ENCODE measurements around the gene PASK. TPM values are rescaled to one million over a fixed set of nuclear protein-coding genes. Genes with fewer than 3 reads are reported as not detected.

The PASK gene
- total and polyA plus RNA-seq, 2 of the 4 experiments (the other 2 are of a cell fraction), result 4.1 TPM

DNA sequence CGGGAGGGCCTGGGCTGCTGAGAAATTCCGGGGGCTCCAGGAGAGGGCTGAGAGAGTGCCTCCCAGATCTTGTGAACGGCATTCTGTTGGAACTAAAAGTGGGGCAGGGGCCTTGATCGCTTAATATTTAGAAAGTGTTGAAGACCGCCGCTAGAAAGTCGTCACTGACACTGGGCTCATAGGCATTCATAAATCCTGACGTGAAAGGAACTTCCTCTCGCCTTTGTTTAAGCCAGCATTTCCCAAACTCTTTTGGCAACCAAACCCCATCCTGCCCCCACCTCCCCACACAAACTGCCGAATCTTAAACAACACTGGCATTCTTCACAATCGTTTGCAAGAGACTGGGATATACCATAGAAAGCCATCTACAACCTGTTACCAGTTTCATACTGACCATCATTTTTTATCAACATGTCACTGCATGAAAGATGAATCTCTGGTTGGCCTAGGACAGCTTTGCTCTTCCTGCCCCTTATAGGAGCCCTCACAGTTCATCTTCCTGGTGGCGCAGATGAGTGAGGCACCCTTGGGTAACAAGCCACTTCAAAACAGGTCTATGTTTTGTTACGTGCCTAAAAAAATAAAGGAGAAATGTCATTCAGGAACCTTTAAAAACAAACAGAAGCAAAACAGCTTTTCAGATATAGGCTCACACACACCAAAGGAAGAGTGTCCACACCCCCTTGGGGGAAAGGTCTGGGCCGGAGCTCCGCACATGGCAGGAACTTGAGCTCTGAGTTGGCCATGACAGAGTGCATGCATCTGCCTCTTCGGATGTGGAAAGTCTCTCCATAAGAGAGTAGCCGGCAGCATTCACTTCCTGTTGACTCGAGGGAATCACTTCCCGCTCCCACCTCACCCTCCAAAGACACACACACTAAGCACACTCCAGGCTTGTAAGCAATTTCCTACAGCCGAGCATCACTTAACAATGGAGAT lies 60.2 kb downstream of the PASK start:
- CTCF ChIA-PET, result no interaction called here
- H3K4me1 ChIP-seq (ENCODE audit: control insufficient read depth, insufficient read depth, low read length), result no peaks in the 10 kb centered on the region
- H4K5ac ChIP-seq (ENCODE audit: low read depth, low read length), result no peak overlapping the region
- no peak overlapping the region for H4K8ac ChIP-seq (ENCODE audit: low read depth in 2 of 2, low read length in 2 of 2)
- no peak for TF ChIP-seq RCOR1 (IDR thresholded peaks at IDR 0.05; ENCODE audit: insufficient replicate concordance, low read length)
- no peak for TF ChIP-seq MAFK (IDR thresholded peaks at IDR 0.05; ENCODE audit: low read depth, low read length)
- TF ChIP-seq CHD1 (IDR thresholded peaks at IDR 0.05; ENCODE audit: low read depth, low read length), result no peak
- TF ChIP-seq, protein P1, sequence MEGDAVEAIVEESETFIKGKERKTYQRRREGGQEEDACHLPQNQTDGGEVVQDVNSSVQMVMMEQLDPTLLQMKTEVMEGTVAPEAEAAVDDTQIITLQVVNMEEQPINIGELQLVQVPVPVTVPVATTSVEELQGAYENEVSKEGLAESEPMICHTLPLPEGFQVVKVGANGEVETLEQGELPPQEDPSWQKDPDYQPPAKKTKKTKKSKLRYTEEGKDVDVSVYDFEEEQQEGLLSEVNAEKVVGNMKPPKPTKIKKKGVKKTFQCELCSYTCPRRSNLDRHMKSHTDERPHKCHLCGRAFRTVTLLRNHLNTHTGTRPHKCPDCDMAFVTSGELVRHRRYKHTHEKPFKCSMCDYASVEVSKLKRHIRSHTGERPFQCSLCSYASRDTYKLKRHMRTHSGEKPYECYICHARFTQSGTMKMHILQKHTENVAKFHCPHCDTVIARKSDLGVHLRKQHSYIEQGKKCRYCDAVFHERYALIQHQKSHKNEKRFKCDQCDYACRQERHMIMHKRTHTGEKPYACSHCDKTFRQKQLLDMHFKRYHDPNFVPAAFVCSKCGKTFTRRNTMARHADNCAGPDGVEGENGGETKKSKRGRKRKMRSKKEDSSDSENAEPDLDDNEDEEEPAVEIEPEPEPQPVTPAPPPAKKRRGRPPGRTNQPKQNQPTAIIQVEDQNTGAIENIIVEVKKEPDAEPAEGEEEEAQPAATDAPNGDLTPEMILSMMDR (conservative IDR thresholded peaks at IDR 0.05; ENCODE audit: low read depth, low read length), result no peak
- no peak for TF ChIP-seq RAD21 (IDR thresholded peaks at IDR 0.05; ENCODE audit: low read length)
- TF ChIP-seq MAZ (IDR thresholded peaks at IDR 0.05; ENCODE audit: borderline replicate concordance, low read depth, low read length), result no peak
- TF ChIP-seq RFX5 (IDR thresholded peaks at IDR 0.05; ENCODE audit: low read depth, low read length), result no peak
- TF ChIP-seq BHLHE40 (IDR thresholded peaks at IDR 0.05; ENCODE audit: low read depth, low read length), result no peak
- no peak for TF ChIP-seq CEBPB (IDR thresholded peaks at IDR 0.05; ENCODE audit: low read depth, low read length)
- no peak for TF ChIP-seq MXI1 (IDR thresholded peaks at IDR 0.05; ENCODE audit: borderline replicate concordance, low read depth, low read length)
- TF ChIP-seq SMC3 (IDR thresholded peaks at IDR 0.05; ENCODE audit: low read depth, low read length), result no peak
- TF ChIP-seq NFE2L2 (IDR thresholded peaks at IDR 0.05; ENCODE audit: low read depth, low read length), result no peak
- H4K91ac ChIP-seq (ENCODE audit: insufficient read depth, low read depth, low read length), result no peak overlapping the region
- dilution Hi-C loops (cut with HindIII; ENCODE audit: low sequenced_read_pairs, unreplicated experiment) (no loop called here), in situ Hi-C loops (cut with MboI; ENCODE audit: low sequenced_read_pairs) (no loop called here), intact Hi-C loops (cut with micrococcal nuclease) (no loop called here)
- no peak overlapping the region for H2BK20ac ChIP-seq (ENCODE audit: low read depth, low read length)
- no peak overlapping the region for H3K18ac ChIP-seq (ENCODE audit: low read depth, low read length)
- 0 out of 2 replicates have a peak, but pooled peaks cover 2% of the 10 kb centered on the region for H4K20me1 ChIP-seq (ENCODE audit: insufficient read depth, low read length)
- H3K36me3 ChIP-seq (ENCODE audit: control insufficient read depth, insufficient read depth, low read length), result peaks cover 53% of the 10 kb centered on the region
- H3K4ac ChIP-seq (ENCODE audit: low read depth, low read length), result no peak overlapping the region
- H3K23ac ChIP-seq (ENCODE audit: low read depth, low read length), result no peak overlapping the region
- H3K9me3 ChIP-seq (ENCODE audit: control insufficient read depth, insufficient read depth, low read length), result no peaks in the 10 kb centered on the region
- no peak overlapping the region for H2BK15ac ChIP-seq (ENCODE audit: low read depth, low read length)
- BruUV-seq (replicated peaks), result no TSS peak
- H3K27me3 ChIP-seq (ENCODE audit: control insufficient read depth, insufficient read depth, low read length), result no peaks in the 10 kb centered on the region
- no peak overlapping the region for H3K27ac ChIP-seq (ENCODE audit: insufficient read depth, low read length)
- 87% methylated on average over 6 of the region's 20 CpGs; no CpG with 5 or more reads in 1 of the 2 experiments for WGBS, 2 experiments (ENCODE audit: extremely low coverage in 2 of 2, insufficient read length in 1 of 2)
- no peak overlapping the region for H2AK5ac ChIP-seq (ENCODE audit: low read depth, low read length)
- DNase-seq (no peak), ATAC-seq (ENCODE audit: low read depth) (no peak)
- no peak overlapping the region for H2AFZ ChIP-seq (replicated peaks; ENCODE audit: low read length, poor library complexity)
- POLR2A ChIA-PET (ENCODE audit: unreplicated experiment), result no interaction called here
- no peak overlapping the region for H3K4me3 ChIP-seq (ENCODE audit: insufficient read depth, low read depth, low read length)
- no peak overlapping the region for H3K14ac ChIP-seq (replicated peaks; ENCODE audit: low read depth, low read length)
- no peak overlapping the region for H2BK120ac ChIP-seq (ENCODE audit: low read depth, low read length)
- peaks cover 0 to 6% of the 10 kb centered on the region in 2 experiments; a peak in 3 of 4 replicates for H3K79me1 ChIP-seq (ENCODE audit: low read depth in 1 of 2, low read length in 2 of 2)
- H3K56ac ChIP-seq (ENCODE audit: extremely low read depth, insufficient read depth, low read length), result no peak overlapping the region
- no peaks in the 10 kb centered on the region for H3K9me1 ChIP-seq (ENCODE audit: insufficient read depth, low read length)
- H2AK9ac ChIP-seq (replicated peaks; ENCODE audit: low read depth, low read length, poor library complexity), result no peak overlapping the region
- no peak overlapping the region for H2BK5ac ChIP-seq (ENCODE audit: low read depth, low read length, poor library complexity, severe bottlenecking)
- no peak overlapping the region for H3K4me2 ChIP-seq (ENCODE audit: low read depth, low read length)
- no peak overlapping the region for H3K9ac ChIP-seq (ENCODE audit: low read depth, low read length)

Measured in IMR-90 (cell line).